Progenitor cell of endocrine pancreas (in vitro differentiated cells): ENCODE results near the gene CHRD. TPM values are rescaled to one million over a fixed set of nuclear protein-coding genes. Genes with fewer than 3 reads are reported as not detected.

Experiments used
- DNase-seq: peaks from one replicate; pipeline ENCODE4 v3.0.0; 2021; ENCODE audit warnings: low spot score; ENCODE audit not compliant: unreplicated experiment
- H3K27ac Mint-ChIP-seq: 2 replicates; pipeline ENCODE4 v1.8.0; 2021; ENCODE audit warnings: mild to moderate bottlenecking, moderate library complexity, mixed read lengths
- H3K27me3 Mint-ChIP-seq: 2 replicates; pipeline ENCODE4 v1.8.0; 2021; ENCODE audit warnings: mixed read lengths
- H3K36me3 Mint-ChIP-seq: 2 replicates; pipeline ENCODE4 v1.8.0; 2022; ENCODE audit warnings: mixed read lengths; ENCODE audit not compliant: insufficient read depth
- H3K4me1 Mint-ChIP-seq: 2 replicates; pipeline ENCODE4 v1.8.0; 2021; ENCODE audit warnings: low read depth, mixed read lengths
- H3K4me3 Mint-ChIP-seq: 2 replicates; pipeline ENCODE4 v1.8.0; 2021; ENCODE audit warnings: low read depth, mild to moderate bottlenecking, moderate library complexity, mixed read lengths
- H3K9me3 Mint-ChIP-seq: 2 replicates; pipeline ENCODE4 v1.8.0; 2021; ENCODE audit warnings: low read depth, mixed read lengths
- total RNA-seq: library from RNA; stranded (reverse); gene quantifications from 2 replicates; pipeline ENCODE4 v1.2.1, GENCODE V29; 2021
- TF ChIP-seq, protein P1 (sequence below): fragments of 200-600 bp; sonication (generic); IDR thresholded peaks from one replicate; pipeline ENCODE4 v1.5.0; 2021; ENCODE audit warnings: antibody characterized with exemption, mild to moderate bottlenecking; ENCODE audit not compliant: unreplicated experiment

The CHRD gene
- total RNA-seq, 1 donor from 2014 or later = 13.0 TPM

DNA sequence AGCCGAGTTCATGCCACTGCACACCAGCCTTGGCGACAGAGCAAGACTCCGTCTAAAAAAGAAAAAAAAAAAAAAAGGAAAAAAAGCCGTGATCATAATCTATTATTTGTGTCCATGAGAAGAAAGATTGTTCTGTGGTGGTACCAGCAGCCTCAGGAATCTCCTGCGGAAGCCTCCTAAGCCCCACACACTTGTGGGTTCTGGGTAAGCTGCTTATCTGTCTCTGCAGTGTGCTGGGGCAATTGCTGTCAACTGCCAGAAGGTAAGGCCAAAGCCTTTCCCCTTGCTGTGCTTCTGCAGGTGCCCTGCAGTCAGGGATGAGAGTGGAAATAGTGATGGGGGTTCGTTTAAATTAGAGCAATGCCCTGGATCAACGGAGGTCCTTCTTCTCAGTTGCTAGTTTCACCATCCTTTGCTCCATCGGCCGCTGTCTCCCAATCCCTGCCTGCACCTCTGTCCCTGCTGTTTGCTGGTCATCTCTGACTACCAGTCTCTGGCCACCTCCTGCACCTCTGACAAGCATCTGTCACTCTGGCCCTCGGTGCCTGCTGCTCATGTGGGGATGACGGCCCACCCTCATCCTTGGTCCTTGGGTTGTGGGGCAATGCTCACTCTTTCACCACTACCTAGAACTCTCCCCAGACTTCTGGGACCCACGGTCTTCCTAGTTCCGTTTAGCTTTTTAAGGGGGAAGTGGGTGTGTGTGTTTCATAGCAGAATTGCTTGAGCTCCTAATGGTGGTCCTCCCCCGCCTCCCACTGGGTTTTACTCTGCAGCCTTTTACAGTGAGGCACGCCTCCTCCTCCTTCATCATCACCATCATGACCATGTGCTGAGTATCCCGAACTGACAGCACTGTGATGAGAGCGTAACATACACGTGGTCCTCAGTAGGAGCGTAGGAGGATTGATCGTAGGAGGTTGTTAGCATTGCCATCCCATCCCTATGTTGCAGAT, 25.5 kb downstream of the CHRD start:
- no peak overlapping the region for H3K4me3 Mint-ChIP-seq

DNA sequence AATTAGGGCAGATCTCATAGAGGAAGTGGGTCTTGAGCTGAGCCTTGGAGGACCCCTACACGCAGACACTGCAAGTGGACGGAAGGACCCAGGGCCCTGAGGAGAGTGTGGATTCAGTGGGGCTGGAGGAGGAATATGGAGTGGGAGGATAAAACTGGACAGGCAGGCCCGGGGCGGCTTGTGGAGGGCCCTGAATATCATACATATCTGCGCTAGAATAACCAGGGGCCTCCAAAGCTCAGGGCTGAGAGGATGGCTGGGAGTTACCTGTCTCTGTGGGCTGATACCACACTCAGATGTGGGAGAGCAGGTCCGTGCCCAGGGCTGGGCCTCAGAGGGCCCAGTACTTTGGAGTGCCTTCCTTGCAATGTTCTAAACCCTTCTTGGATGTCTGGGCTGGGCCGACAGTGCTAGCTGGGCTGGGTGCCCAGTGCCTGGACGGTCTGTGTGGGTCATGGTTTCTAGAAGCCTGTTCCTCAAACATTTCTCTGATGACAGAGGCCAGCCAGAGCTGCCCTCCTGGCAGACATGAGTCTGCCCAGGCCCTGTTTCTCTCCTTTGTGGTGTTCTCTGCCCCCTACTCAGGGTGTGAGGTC, 29.6 kb downstream of the CHRD start:
- TF ChIP-seq, protein P1, sequence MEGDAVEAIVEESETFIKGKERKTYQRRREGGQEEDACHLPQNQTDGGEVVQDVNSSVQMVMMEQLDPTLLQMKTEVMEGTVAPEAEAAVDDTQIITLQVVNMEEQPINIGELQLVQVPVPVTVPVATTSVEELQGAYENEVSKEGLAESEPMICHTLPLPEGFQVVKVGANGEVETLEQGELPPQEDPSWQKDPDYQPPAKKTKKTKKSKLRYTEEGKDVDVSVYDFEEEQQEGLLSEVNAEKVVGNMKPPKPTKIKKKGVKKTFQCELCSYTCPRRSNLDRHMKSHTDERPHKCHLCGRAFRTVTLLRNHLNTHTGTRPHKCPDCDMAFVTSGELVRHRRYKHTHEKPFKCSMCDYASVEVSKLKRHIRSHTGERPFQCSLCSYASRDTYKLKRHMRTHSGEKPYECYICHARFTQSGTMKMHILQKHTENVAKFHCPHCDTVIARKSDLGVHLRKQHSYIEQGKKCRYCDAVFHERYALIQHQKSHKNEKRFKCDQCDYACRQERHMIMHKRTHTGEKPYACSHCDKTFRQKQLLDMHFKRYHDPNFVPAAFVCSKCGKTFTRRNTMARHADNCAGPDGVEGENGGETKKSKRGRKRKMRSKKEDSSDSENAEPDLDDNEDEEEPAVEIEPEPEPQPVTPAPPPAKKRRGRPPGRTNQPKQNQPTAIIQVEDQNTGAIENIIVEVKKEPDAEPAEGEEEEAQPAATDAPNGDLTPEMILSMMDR = no peak
- Mint-ChIP-seq H3K4me3 (no peak overlapping the region), H3K27me3 (peaks cover 9% of the 10 kb centered on the region), H3K36me3 (no peaks in the 10 kb centered on the region), H3K27ac (no peak overlapping the region), H3K9me3 (no peaks in the 10 kb centered on the region), H3K4me1 (no peaks in the 10 kb centered on the region)
- no peak for DNase-seq

More for the DNA sequence above, 25.5 kb downstream of the CHRD start:
- Mint-ChIP-seq H3K9me3 (no peaks in the 10 kb centered on the region), H3K27me3 (peaks cover 24% of the 10 kb centered on the region), H3K27ac (no peak overlapping the region), H3K4me1 (no peaks in the 10 kb centered on the region), H3K36me3 (no peaks in the 10 kb centered on the region)
- DNase-seq = no peak
- TF ChIP-seq, protein P1 = no peak

DNA sequence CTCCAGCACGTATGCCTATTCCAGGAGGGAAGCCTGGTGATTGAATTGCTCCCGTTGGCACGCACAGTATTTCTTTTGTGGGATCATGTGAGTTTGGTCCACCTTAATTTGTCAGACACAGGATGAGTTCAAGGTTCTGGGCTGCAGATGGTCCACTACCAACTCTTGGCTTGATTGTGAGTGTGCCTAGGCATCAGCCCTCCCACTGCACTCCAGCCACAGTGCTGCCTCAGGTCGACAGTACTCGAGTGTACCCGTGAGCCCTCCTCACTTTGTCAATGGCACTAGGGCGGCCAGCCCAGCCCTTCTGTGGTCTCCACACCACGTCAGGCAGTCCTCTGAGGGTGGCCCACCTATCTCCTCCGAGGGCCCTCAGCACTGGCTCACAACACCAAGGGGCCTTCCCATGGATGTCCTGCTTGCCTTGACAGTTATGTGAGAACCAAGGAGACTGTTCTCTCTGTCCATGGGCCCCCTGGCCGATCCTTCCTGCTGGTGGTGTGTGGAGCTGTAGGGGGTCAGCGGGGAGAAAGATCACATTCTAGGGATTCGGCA, 30.2 kb downstream of the CHRD start:
- H3K36me3 Mint-ChIP-seq = no peaks in the 10 kb centered on the region
- no peak for DNase-seq
- no peak overlapping the region for H3K4me3 Mint-ChIP-seq
- no peak overlapping the region for H3K27ac Mint-ChIP-seq
- no peaks in the 10 kb centered on the region for H3K9me3 Mint-ChIP-seq
- TF ChIP-seq, protein P1 = no peak
- peaks cover 9% of the 10 kb centered on the region for H3K27me3 Mint-ChIP-seq
- H3K4me1 Mint-ChIP-seq = no peaks in the 10 kb centered on the region

DNA sequence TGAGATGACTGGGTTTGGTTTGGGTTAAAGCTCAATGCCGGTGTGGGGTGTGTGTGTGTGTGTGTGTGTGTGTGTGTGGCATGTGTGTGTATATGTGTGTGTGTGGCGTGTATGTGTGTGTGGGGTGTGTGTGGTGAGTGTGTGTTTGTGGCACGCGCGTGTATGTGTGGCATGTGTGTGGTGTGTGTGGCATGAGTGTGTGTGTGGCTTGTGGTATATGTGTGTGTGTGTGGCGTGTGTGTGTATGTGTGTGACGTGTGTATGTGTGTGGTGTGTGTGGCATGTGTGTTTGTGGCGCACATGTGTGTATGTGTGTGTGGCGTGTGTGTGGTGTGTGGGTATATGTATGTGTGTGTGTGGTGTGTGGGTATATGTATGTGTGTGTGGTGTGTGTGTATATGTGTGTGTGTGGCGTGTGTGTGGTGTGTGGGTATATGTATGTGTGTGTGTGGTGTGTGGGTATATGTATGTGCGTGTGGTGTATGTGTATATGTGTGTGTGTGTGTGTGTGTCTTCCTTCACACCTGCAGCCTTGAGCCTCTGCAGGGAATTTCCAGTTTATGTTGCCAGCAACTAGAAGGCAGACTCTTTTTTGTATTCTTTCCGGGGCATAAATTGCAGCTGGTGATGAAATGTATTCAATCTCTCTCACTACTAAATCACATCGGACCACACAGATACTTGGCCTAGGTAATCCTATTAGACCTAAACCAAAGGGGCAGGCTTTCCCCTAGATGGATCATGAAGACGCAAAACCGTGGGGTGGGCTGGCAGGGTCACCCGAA, 34.8 kb downstream of the CHRD start:
- no peak overlapping the region for H3K4me3 Mint-ChIP-seq
- TF ChIP-seq, protein P1 = no peak
- no peak for DNase-seq
- H3K27ac Mint-ChIP-seq = no peak overlapping the region
- H3K36me3 Mint-ChIP-seq = no peaks in the 10 kb centered on the region
- H3K4me1 Mint-ChIP-seq = no peaks in the 10 kb centered on the region
- H3K27me3 Mint-ChIP-seq = no peaks in the 10 kb centered on the region
- H3K9me3 Mint-ChIP-seq = no peaks in the 10 kb centered on the region

DNA sequence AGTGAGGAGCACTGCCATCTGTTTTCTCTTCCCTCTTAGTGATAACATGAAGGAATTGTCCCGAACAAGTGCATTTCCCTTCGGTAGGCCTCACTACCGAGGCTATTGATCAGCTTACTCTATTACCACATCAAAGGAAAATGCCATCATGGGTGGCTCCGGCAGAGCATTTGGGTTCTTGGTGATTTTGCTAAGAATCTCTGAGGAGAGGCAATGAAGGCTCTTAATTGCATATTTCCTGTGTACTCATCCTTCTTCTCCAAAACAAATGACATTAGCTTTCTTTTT, 35.3 kb downstream of the CHRD start:
- no peaks in the 10 kb centered on the region for H3K4me1 Mint-ChIP-seq
- H3K36me3 Mint-ChIP-seq = no peaks in the 10 kb centered on the region
- TF ChIP-seq, protein P1 = no peak
- no peaks in the 10 kb centered on the region for H3K9me3 Mint-ChIP-seq
- H3K4me3 Mint-ChIP-seq = no peak overlapping the region
- no peak overlapping the region for H3K27ac Mint-ChIP-seq
- H3K27me3 Mint-ChIP-seq = no peaks in the 10 kb centered on the region
- no peak for DNase-seq
